Vagina (tissue), 2 donors: ENCODE data around the gene SLC6A8. TPM values are rescaled to one million over a fixed set of nuclear protein-coding genes. Genes with fewer than 3 reads are reported as not detected.

ENCODE experiments used
- DNase-seq, 2 donors: peaks; one replicate each; pipeline ENCODE4 v3.0.0-alpha.2; 2017; ENCODE audit errors: extremely low spot score in 2 of 2
- H3K27ac ChIP-seq: fragments of 200-600 bp; sonication (generic); one replicate; pipeline ENCODE4 v1.5.1; 2019
- H3K27me3 ChIP-seq: fragments of 200-600 bp; sonication (generic); one replicate; pipeline ENCODE4 v1.5.1; 2019
- H3K36me3 ChIP-seq, 2 donors: fragments of 200-600 bp; sonication (generic); one replicate each; pipeline ENCODE4 v1.5.1; 2017 to 2019
- H3K4me1 ChIP-seq: fragments of 200-600 bp; sonication (generic); one replicate; pipeline ENCODE4 v1.5.1; 2019
- H3K4me3 ChIP-seq, 2 donors: fragments of 200-600 bp; sonication (generic); 1 replicate in 1 of 2; 2 replicates in 1 of 2; pipeline ENCODE4 v1.5.1; 2016 to 2019
- H3K9me3 ChIP-seq: fragments of 200-600 bp; sonication (generic); one replicate; pipeline ENCODE4 v1.5.1; 2019
- CTCF ChIP-seq, 3 experiments: fragments of 450-650 bp in 2 of 3; fragments of 200-600 bp in 1 of 3; sonication (generic) in 1 of 3; IDR thresholded peaks; one replicate each; pipeline ENCODE4 v1.5.1; 2017 to 2019; ENCODE audit warnings: antibody characterized with exemption in 3 of 3, mild to moderate bottlenecking in 2 of 3, moderate library complexity in 2 of 3
- POLR2A ChIP-seq, 2 donors: fragments of 450-650 bp; IDR thresholded peaks; one replicate each; pipeline ENCODE4 v1.6.1; 2017; ENCODE audit warnings: antibody characterized with exemption in 2 of 2, mild to moderate bottlenecking in 2 of 2, moderate library complexity in 2 of 2
- POLR2AphosphoS5 ChIP-seq, 2 donors: sonication (generic); formaldehyde crosslinking; IDR thresholded peaks; one replicate each; pipeline ENCODE4 v1.9.0; 2017; ENCODE audit warnings: antibody characterized with exemption in 2 of 2, mild to moderate bottlenecking in 2 of 2, low read depth in 1 of 2; ENCODE audit not compliant: insufficient read depth in 1 of 2
- intact Hi-C: fragments of 100-400 bp; cut with DNase I; formaldehyde crosslinking; loops from one replicate; pipeline ENCODE4 v1.15.1; 2023
- total RNA-seq: library from RNA; depleted of rRNA; stranded (reverse); fragments of >200 nt; gene quantifications from one replicate; pipeline ENCODE4 v1.2.3, GENCODE V29; 2016

The SLC6A8 gene
- total RNA-seq, 1 donor from 2014 or later: 29.2 TPM

GRCh38 chrX:153723351-153724251, 35.9 kb downstream of the SLC6A8 start:
- no peaks in the 10 kb centered on the region for H3K27me3 ChIP-seq
- no peak for TF ChIP-seq POLR2A (IDR thresholded peaks at IDR 0.05)
- TF ChIP-seq CTCF (IDR thresholded peaks at IDR 0.05): no peak
- TF ChIP-seq POLR2AphosphoS5 (IDR thresholded peaks at IDR 0.05; ENCODE audit: insufficient read depth in 1 of 2, low read depth in 1 of 2): no peak
- no peaks in the 10 kb centered on the region for H3K9me3 ChIP-seq
- H3K27ac ChIP-seq: peak overlapping the region; percentile 74
- H3K4me1 ChIP-seq: peaks cover 52% of the 10 kb centered on the region
- intact Hi-C loops: no loop called here
- H3K36me3 ChIP-seq: peaks cover 0 to 16% of the 10 kb centered on the region in 2 donors
- no peak for DNase-seq
- H3K4me3 ChIP-seq: peak overlapping the region; percentile 59 to 63

- DNase-seq: no peak
- Histone ChIP-seq H3K4me3 (peak within 1 kb of the TSS; percentile 59 to 63), H3K4me1 (peaks cover 52% of the 10 kb centered on the region), H3K9me3 (no peaks in the 10 kb centered on the region), H3K27ac (peak within 1 kb of the TSS; percentile 79), H3K36me3 (peaks cover 0 to 8% of the 10 kb centered on the region in 2 donors), H3K27me3 (no peaks in the 10 kb centered on the region)
- TF ChIP-seq POLR2AphosphoS5 (IDR thresholded peaks at IDR 0.05; ENCODE audit: insufficient read depth in 1 of 2, low read depth in 1 of 2): peak; percentile 5 to 86
- TF ChIP-seq CTCF (IDR thresholded peaks at IDR 0.05): no peak
- TF ChIP-seq POLR2A (IDR thresholded peaks at IDR 0.05): peak in 1 of 2 donors; percentile 73
- intact Hi-C loops: no loop called here
These were observed 36.7 kb downstream of the SLC6A8 start, which contains the start of the genes ABCD1 and BCAP31 for GRCh38 chrX:153724252-153725038. Gene ABCD1, plus strand, starts transcription at chrX:153724856. Its CDS starts 411 bp downstream, at chrX:153725267. Gene BCAP31, minus strand, starts transcription at chrX:153724387. Its CDS starts 1,143 bp downstream, at chrX:153723244.

- TF ChIP-seq POLR2AphosphoS5 (IDR thresholded peaks at IDR 0.05; ENCODE audit: insufficient read depth in 1 of 2, low read depth in 1 of 2) (peak in 1 of 2 donors; percentile 22), POLR2A (IDR thresholded peaks at IDR 0.05) (no peak), CTCF (IDR thresholded peaks at IDR 0.05) (no peak)
- H3K27ac ChIP-seq: peak overlapping the region; percentile 79
- H3K27me3 ChIP-seq: no peaks in the 10 kb centered on the region
- intact Hi-C loops: no loop called here
- peaks cover 52% of the 10 kb centered on the region for H3K4me1 ChIP-seq
- peaks cover 0 to 7% of the 10 kb centered on the region in 2 donors for H3K36me3 ChIP-seq
- DNase-seq: no peak
- H3K4me3 ChIP-seq: peak overlapping the region; percentile 59 to 63
- no peaks in the 10 kb centered on the region for H3K9me3 ChIP-seq
These were observed 37.5 kb downstream of the SLC6A8 start for GRCh38 chrX:153725039-153725831.

DNA sequence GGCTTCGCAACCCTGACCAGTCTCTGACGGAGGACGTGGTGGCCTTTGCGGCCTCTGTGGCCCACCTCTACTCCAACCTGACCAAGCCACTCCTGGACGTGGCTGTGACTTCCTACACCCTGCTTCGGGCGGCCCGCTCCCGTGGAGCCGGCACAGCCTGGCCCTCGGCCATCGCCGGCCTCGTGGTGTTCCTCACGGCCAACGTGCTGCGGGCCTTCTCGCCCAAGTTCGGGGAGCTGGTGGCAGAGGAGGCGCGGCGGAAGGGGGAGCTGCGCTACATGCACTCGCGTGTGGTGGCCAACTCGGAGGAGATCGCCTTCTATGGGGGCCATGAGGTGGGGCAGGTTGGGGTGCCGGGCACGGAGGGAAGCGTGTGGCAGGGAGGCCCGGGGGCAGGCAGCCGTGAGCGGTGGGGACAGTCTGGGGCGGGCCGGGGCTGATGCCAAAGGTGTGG, 38.1 kb downstream of the SLC6A8 start:
- intact Hi-C loops: no loop called here
- TF ChIP-seq POLR2AphosphoS5 (IDR thresholded peaks at IDR 0.05; ENCODE audit: insufficient read depth in 1 of 2, low read depth in 1 of 2) (no peak), POLR2A (IDR thresholded peaks at IDR 0.05) (no peak), CTCF (IDR thresholded peaks at IDR 0.05) (no peak)
- peaks cover 52% of the 10 kb centered on the region for H3K4me1 ChIP-seq

More for the DNA sequence above, 38.1 kb downstream of the SLC6A8 start:
- Histone ChIP-seq H3K4me3 (peak overlapping the region; percentile 17 to 63), H3K27ac (peak overlapping the region; percentile 78), H3K9me3 (no peaks in the 10 kb centered on the region), H3K27me3 (no peaks in the 10 kb centered on the region), H3K36me3 (peaks cover 0 to under 1% of the 10 kb centered on the region in 2 donors)
- DNase-seq: no peak
